Endothelial cell of umbilical vein (primary cell): Measurements from ENCODE around the gene AMZ2.
"Not testable (repeated sequence)": the region's sequence is repeated elsewhere in the genome, so short reads cannot be mapped to it uniquely, and the experiment has no call there.

ENCODE experiments used
- POLR2A ChIP-seq: IDR thresholded peaks from 2 replicates; pipeline ENCODE4 v1.6.1; 2012; ENCODE audit warnings: low read depth, mild to moderate bottlenecking, control low read depth, low read length
- TF ChIP-seq, protein P1 (sequence below), 2 donors: IDR thresholded peaks; 1 replicate in 1 of 2; 2 replicates in 1 of 2; pipeline ENCODE4 v1.5.1; 2011; ENCODE audit warnings: low read length in 2 of 2, mild to moderate bottlenecking in 2 of 2, moderate library complexity in 2 of 2, control low read depth in 1 of 2, inconsistent platforms in 1 of 2, low read depth in 1 of 2; ENCODE audit not compliant: insufficient read depth in 1 of 2; ENCODE audit errors: extremely low read depth in 1 of 2

DNA sequence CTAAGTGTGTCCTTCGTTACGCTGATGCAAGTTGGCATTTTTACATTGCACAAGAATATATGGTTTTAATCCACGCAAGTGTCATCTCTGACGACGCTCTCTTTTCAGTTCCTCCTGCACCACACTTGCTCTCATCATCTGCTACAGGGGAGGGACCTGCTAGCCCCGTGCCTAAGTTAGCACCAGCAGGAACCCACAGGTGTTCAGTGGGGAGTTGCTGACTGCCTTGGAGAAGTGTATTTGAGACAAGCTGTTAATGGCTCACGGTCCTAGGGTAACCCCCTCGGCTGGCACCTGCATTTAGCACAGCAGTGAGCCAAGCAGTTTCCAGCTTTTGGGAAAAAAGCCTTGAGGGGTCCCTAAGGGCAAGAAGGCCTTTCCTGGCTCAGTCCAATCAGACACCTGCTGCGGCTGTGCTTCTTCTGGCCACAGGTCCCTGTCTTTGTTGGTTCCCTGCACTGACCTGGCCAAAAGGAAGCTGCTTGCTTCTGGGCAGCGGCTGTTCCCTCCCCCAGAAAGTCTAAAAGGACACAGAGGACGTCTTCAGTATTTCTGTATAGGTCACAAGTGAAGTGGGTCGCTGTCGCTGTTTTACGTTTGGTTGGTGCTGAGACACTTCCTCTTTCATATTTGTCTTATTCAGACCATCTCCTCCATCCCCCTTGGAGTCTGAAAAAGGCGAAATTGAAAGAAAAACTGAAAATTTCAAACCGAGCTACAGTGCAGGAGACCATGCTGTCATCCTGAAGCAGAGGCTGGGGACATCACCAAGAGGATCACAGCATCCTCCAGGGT, 10.3 kb upstream of the AMZ2 start:
- TF ChIP-seq POLR2A: not testable (repeated sequence)
- TF ChIP-seq, protein P1, sequence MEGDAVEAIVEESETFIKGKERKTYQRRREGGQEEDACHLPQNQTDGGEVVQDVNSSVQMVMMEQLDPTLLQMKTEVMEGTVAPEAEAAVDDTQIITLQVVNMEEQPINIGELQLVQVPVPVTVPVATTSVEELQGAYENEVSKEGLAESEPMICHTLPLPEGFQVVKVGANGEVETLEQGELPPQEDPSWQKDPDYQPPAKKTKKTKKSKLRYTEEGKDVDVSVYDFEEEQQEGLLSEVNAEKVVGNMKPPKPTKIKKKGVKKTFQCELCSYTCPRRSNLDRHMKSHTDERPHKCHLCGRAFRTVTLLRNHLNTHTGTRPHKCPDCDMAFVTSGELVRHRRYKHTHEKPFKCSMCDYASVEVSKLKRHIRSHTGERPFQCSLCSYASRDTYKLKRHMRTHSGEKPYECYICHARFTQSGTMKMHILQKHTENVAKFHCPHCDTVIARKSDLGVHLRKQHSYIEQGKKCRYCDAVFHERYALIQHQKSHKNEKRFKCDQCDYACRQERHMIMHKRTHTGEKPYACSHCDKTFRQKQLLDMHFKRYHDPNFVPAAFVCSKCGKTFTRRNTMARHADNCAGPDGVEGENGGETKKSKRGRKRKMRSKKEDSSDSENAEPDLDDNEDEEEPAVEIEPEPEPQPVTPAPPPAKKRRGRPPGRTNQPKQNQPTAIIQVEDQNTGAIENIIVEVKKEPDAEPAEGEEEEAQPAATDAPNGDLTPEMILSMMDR (IDR thresholded peaks at IDR 0.05; ENCODE audit: extremely low read depth in 1 of 2, insufficient read depth in 1 of 2, low read depth in 1 of 2, low read length in 2 of 2): not testable (repeated sequence)
